Measurements from ENCODE around the gene LY6G6D. TPM values are rescaled to one million over a fixed set of nuclear protein-coding genes. Genes with fewer than 3 reads are reported as not detected.

The LY6G6D gene
- total and polyA plus RNA-seq, 11 donors: 0.75 TPM; not detected in 10

GRCh38 chr6:31729979-31730630 is 15.0 kb downstream of the LY6G6D start:
- peaks cover 5 to 87% (median 36%) of the 10 kb centered on the region in 12 donors for H3K4me1 ChIP-seq
- H3K27ac ChIP-seq: peak overlapping the region; percentile 70 to 99 (median 97)
- ATAC-seq (peak; percentile 82 to 87 (median 84)), DNase-seq (peak; percentile 90 to 95 (median 94))
- no peaks in the 10 kb centered on the region for H3K9me3 ChIP-seq
- H3K4me3 ChIP-seq: peak overlapping the region; percentile 52 to 95 (median 76)
- H3K36me3 ChIP-seq: peaks cover 3 to 77% (median 61%) of the 10 kb centered on the region in 9 donors
- TF ChIP-seq CTCF (IDR thresholded peaks at IDR 0.05) (peak in 1 of 12 donors; percentile 6), POLR2A (IDR thresholded peaks at IDR 0.05) (peak; percentile 12 to 75)
- intact Hi-C loops (cut with DNase I): loop anchor here in 8 of 10 donors (2.0 to 10.0 kb wide), 10 partner anchors 27 to 105 kb away; partner anchors contain the start of genes LY6G5C (in 3 of the 8), ABHD16A (in 2 of the 8), HSPA1B (in 1 of the 8) and SAPCD1 (in 1 of the 8)
- H3K27me3 ChIP-seq: no peaks in the 10 kb centered on the region
- 2 to 4% (median 2%) methylated on average over 39 to 46 of the region's 46 CpGs for WGBS, 4 donors

GRCh38 chr6:31730631-31731086 is 15.5 kb downstream of the LY6G6D start:
- DNase-seq (no peak), ATAC-seq (no peak)
- WGBS, 4 donors: 89 to 96% (median 92%) methylated on average over 11 of the region's 11 CpGs
- TF ChIP-seq POLR2A (IDR thresholded peaks at IDR 0.05) (no peak), CTCF (IDR thresholded peaks at IDR 0.05) (no peak)
- H3K27me3 ChIP-seq: no peaks in the 10 kb centered on the region
- H3K27ac ChIP-seq: peak overlapping the region in 11 of 12 donors; percentile 90 to 99 (median 97)
- peaks cover 5 to 85% (median 36%) of the 10 kb centered on the region in 12 donors for H3K4me1 ChIP-seq
- intact Hi-C loops (cut with DNase I): loop anchor here in 6 of 10 donors (2.0 to 10.0 kb wide), 7 partner anchors 37 to 104 kb away; partner anchors contain the start of genes HSPA1B (in 1 of the 6) and VARS1 (in 1 of the 6)
- H3K36me3 ChIP-seq: peaks cover 3 to 74% (median 61%) of the 10 kb centered on the region in 9 donors
- peak overlapping the region in 10 of 12 donors; percentile 66 to 95 (median 78) for H3K4me3 ChIP-seq
- H3K9me3 ChIP-seq: no peaks in the 10 kb centered on the region

GRCh38 chr6:31732029-31732428 is 16.9 kb downstream of the LY6G6D start:
- WGBS, 4 donors: 56 to 72% (median 64%) methylated on average over 3 of the region's 3 CpGs
- intact Hi-C loops (cut with DNase I): loop anchor here in 5 of 10 donors (5.0 to 10.0 kb wide), 6 partner anchors 35 to 103 kb away; partner anchors contain the start of gene VARS1 (in 1 of the 5)
- Histone ChIP-seq H3K36me3 (peaks cover 3 to 60% (median 49%) of the 10 kb centered on the region in 9 donors), H3K27ac (peak overlapping the region in 6 of 12 donors; percentile 16 to 99 (median 67)), H3K27me3 (no peaks in the 10 kb centered on the region), H3K4me1 (peaks cover 5 to 76% (median 39%) of the 10 kb centered on the region in 12 donors), H3K4me3 (peak overlapping the region in 2 of 12 donors; percentile 4 to 9), H3K9me3 (no peaks in the 10 kb centered on the region)
- ATAC-seq: no peak
- no peak for DNase-seq
- TF ChIP-seq POLR2A (IDR thresholded peaks at IDR 0.05): no peak
- no peak for TF ChIP-seq CTCF (IDR thresholded peaks at IDR 0.05)

GRCh38 chr6:31733734-31734133 is 18.6 kb downstream of the LY6G6D start:
- Histone ChIP-seq H3K27ac (peak overlapping the region in 11 of 12 donors; percentile 14 to 99 (median 92)), H3K27me3 (no peaks in the 10 kb centered on the region), H3K4me3 (peak overlapping the region in 5 of 12 donors; percentile 65 to 91 (median 89)), H3K36me3 (peaks cover 3 to 44% (median 37%) of the 10 kb centered on the region in 9 donors), H3K9me3 (no peaks in the 10 kb centered on the region), H3K4me1 (peaks cover 5 to 76% (median 42%) of the 10 kb centered on the region in 12 donors)
- no peak for TF ChIP-seq CTCF (IDR thresholded peaks at IDR 0.05)
- no peak for TF ChIP-seq POLR2A (IDR thresholded peaks at IDR 0.05)
- intact Hi-C loops (cut with DNase I): loop anchor here in 5 of 10 donors (5.0 to 10.0 kb wide), 6 partner anchors 34 to 101 kb away; partner anchors contain the start of gene VARS1 (in 1 of the 5)
- no peak for ATAC-seq
- WGBS, 4 donors: 76 to 83% (median 79%) methylated on average over 4 of the region's 4 CpGs
- DNase-seq: no peak
